Activated CD8-positive, alpha-beta memory T cell treated with anti-CD3 and anti-CD28 coated beads, Interleukin-2, amount 50 U/mL, for 4 hours (primary cell): ENCODE data around the gene SCUBE1.

Source experiments
- DNase-seq: peaks from one replicate; pipeline ENCODE4 v3.0.0-alpha.2; 2020

SCUBE1 gene

GRCh38 chr22:43151251-43152002 is 191.7 kb downstream of the SCUBE1 start, which contains the start of gene TSPO:
TSPO (plus strand) TSS chr22:43151559; CDS start chr22:43159239, 7,680 bp downstream.
- DNase-seq: peak; percentile 60

DNA sequence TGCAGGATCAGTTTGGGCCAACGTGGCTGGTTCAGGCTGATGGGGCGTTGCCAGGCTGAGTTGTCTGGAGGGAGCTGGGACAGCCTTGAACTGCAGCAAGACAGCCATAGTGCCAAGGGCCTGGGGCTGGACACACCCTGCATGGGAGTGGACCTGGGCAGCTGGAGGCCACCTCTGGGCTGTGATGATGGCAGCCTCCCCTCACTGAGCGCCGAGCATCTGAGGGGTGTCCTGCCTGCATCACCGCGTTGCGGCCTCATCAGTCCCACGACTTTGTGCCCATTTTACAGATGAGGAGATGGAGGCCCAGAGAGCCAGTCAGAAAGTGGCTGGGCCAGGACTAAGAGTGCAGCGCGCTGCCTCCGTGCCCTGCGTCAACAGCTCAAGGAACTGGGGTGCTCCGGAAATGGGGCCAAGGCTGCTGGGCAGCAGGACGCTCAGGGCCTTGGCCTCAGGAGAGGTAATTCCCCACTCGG is 192.4 kb downstream of the SCUBE1 start:
- no peak for DNase-seq

GRCh38 chr22:43148581-43148980 is 194.6 kb downstream of the SCUBE1 start:
- no peak for DNase-seq

- no peak for DNase-seq
Measured at GRCh38 chr22:43147821-43148220, 195.4 kb downstream of the SCUBE1 start.
